HG03439 (cell line): Measurements from ENCODE around the gene ZNF490.
"Not testable (repeated sequence)": the region's sequence is repeated elsewhere in the genome, so short reads cannot be mapped to it uniquely, and the experiment has no call there.

ENCODE experiments used
- ATAC-seq: cut with Tn5 transposase; IDR thresholded peaks from one replicate; pipeline ENCODE4 v1.9.1; 2021; ENCODE audit warnings: mild to moderate bottlenecking, moderate library complexity; ENCODE audit not compliant: unreplicated experiment

Gene ZNF490

DNA sequence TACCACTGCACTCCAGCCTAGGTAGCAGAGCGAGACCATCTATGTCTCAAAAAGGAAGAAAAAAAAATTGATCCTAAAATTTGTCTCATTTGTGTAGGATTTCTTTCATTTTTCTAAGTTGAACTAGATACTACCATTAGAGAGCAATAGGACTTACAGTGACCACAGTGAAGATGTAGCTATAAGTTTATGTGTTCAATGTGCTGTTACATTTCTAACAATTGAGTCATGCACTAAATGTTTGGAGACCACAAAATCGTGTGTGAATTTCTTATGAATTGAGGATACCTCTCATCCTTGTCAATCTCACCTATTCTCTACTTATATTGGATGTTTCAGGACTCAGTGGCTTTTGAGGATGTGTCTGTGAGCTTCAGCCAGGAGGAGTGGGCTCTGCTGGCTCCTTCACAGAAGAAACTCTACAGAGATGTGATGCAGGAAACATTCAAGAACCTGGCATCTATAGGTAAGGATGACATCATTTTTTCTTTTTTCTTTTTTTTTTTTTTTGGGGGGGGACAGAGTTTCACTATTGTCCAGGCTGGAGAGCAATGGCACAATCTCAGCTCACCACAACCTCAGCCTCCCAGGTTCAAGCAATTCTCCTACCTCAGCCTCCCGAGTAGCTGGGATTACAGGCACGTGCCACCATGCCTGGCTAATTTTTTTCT, 12.9 kb upstream of the ZNF490 start:
- no peak for ATAC-seq

DNA sequence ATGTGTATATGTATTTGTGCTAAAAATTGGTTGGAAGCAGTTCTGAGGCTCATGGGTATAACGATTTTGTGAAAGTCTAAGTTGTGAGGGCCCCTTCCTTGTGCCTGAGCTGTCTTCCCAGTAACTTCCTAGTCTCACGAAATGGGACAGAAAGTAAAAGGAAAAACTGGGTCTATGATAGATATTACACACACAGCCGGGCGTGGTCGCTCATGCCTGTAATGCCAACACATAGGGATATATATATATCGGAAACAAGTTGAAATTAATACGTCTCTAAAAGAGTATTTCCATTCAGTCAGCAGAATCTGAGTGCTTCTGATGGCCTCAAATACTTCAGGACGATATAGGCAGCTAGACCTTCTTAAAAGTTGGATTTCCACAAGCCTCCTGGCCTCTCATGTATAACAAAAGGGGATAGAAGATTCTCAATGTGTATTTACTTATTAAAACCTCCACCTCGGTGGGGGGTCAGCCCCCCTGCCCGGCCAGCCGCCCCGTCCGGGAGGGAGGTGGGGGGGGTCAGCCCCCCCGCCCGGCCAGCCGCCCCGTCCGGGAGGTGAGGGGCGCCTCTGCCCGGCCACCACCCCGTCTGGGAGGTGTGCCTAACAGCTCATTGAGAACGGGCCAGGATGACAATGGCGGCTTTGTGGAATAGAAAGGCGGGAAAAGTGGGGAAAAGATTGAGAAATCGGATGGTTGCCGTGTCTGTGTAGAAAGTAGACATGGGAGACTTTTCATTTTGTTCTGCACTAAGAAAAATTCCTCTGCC, 10.8 kb upstream of the ZNF490 start:
- not testable (repeated sequence) for ATAC-seq

DNA sequence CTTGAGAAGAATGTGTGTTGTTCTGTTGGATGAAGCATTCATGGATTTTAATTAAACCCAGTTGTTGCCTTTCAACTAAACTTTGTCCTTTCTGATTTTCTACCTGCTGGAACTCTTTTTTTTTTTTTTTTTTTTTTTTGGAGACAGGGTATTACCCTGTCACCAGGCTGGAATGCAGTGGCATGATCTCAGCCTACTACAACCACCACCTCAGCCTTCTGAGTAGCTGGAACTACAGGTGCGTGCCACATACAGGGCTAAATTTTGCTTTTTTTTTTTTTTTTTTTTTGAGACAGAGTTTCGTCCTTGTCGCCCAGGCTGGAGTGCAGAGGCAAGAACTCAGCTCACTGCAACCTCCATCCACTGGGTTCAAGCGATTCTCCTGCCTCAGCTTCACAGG, 7.0 kb upstream of the ZNF490 start:
- ATAC-seq: no peak

DNA sequence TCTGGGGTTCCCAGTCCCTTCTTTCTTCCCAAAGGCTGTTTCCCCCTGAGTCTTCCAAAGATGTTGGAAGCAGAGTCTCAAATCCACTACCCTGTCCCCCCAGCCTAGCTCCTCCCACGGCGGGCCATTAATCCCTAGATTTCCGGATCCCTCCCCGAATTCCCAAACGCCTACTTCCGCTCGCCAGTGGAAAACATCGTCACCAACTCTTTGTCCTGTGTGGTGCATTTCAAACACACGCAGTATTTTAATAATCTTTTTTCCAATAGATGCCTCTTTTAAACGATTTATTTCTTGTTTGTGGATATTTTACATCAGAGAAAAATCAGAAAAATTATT, 717 bp upstream of the ZNF490 start:
- no peak for ATAC-seq

DNA sequence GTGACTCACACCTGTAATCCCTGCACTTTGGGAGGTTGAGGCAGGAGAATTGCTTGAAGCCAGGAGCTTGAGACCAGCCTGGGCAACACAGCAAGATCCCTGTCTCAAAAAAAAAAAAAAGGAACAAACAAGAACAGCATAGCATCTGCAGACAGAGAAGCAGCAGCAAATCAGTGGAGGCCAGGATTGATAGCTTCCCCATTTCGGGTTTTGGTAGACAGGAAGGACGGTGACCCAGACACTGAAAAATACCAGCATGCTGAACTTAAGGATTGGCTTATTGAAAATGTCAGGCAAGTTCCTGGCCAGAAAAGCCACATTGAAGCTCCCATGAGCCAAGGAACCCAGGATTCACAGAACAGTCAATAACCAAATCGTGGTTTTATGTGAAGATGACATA, 3.0 kb downstream of the ZNF490 start:
- no peak for ATAC-seq

DNA sequence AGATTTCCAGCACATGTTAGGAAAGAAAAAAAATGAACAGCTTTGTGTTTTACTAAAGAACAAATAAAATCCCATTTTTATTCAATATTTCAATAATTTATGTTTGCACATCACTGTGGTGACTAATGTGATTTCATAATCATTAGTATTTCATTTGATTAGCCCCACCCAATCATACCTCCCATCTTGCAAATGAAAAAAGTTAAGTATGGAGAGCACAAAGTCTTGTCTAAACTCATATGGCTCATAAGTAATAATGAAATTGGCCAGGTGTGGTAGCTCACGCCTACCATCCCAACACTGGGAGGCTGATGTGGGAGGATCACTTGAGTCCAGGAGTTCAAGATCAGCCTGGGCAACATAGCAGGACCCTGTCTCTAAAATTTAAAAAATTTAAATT, 3.8 kb downstream of the ZNF490 start:
- no peak for ATAC-seq

DNA sequence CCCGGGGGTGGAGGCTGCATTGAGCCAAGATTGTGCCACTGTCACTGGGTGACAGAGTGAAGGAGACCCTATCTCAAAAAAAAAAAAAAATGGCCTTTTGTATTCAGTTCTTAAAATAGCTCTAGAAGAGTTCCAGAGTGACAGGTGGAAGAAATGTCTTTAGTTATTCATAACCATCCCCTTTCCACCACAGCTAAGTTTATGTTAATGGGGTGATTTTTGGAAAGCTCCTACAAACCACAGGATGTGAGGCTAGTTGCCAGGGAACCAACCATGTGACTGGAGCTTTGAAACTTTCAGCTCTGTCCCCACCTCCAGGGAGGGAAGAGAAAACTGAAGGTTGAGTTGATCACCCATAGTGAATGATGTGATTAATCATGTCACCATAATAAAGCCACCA, 6.9 kb downstream of the ZNF490 start:
- no peak for ATAC-seq

DNA sequence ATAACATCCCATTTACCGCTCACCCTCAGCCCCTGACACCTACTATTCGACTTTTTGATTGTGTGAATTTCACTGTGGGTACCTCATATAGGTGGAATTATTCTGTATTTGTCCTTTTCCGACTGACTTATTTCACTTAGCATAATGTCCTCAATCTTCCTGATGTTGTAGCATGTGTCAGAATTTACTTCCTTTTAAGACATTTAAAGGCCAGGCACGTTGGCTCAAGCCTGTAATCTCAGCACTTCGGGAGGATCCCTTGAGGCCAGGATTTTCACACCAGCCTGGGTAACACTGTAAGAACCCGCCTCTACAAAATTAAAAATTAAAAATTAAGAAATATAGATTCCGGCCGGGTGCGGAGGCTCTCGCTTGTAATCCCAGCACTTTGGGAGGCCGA, 13.0 kb downstream of the ZNF490 start:
- no peak for ATAC-seq

DNA sequence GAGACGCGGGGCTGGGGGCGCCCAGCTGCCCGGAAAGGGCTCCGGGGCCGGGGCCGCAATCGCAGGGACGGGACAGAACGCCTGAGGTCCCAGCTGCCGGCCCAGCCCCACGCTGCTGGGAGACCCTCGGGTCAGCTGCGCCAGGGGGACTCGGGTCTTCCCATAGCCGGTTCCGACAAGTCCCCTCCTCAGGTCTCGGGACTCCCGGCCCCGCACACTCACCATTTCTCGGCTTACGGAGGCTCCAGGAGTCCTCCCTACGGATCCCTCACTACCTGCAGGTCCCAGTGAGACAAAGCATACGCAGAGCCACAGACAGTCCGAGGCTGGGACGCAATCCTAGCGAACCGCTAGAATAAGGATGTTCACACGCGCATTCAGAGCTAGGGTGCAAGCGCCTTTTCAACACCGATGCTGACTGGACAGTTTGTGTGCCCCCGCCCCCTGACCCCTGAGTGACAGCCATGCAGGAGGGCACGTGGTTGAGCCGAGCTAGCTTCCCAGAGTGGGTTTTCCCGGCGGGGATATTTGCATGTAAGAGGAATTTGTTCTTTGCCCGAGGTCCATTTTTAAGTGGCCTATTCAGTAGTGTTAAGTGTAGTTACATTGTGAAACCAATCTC, 13.6 kb downstream of the ZNF490 start:
- ATAC-seq: no peak

DNA sequence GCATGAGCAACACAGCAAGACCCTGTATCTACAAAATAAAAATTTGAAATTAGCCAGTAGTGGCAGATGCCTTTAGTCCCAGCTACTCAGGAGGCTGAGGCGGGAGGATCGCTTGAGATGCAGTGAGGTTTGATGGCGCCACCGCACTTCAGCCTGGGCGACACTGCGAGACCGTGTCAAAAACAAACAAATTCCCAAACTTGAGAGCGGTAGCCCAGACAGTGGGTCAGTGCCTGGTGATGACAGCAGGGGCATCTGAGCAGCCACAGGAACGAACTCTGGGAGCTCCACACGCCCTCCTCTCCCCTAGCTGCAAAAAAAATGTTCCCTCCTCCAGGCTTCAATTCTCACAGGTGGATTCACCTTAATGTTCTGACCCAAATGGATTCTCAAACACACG, 14.1 kb downstream of the ZNF490 start:
- ATAC-seq: no peak

DNA sequence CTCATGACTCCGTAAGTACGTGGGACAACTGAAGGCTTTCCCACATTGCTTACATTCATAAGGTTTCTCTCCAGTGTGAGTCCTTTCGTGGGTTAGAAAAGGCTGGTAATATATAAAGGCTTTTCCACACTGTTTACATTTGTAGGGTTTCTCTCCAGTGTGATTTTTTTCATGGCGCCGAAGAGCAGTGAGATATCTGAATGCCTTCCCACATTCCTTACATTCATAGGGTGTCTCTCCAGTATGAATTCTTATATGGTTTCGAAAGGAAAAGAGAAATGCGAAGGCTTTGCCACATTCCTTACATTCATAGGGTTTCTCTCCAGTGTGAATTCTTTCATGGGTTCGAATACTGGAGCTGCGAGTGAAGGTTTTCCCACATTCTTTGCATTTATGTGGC, 29.5 kb downstream of the ZNF490 start:
- no peak for ATAC-seq

DNA sequence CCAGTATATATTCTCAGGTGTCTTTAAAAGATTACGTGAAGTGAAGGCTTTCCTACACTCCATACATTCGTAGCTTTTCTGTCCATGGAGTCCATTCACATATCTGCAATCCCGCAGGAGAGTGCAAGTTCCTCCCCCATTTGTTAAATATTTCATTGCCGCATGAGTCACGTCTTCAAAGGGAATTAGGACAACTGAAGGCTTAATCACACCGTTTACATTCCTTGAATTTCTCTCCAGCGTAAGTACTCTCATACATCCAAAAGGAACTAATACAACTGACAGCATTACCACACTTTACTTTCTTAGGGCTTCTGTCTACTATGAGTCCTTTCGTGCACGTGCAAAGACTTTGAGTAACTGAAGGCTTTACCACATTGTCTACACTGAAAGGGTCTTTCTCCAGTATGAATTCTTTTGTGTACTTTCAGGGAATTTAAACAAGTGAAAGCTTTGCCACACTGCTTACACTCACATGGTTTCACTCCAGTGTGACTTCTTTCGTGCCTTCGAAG, 30.4 kb downstream of the ZNF490 start:
- ATAC-seq: no peak

DNA sequence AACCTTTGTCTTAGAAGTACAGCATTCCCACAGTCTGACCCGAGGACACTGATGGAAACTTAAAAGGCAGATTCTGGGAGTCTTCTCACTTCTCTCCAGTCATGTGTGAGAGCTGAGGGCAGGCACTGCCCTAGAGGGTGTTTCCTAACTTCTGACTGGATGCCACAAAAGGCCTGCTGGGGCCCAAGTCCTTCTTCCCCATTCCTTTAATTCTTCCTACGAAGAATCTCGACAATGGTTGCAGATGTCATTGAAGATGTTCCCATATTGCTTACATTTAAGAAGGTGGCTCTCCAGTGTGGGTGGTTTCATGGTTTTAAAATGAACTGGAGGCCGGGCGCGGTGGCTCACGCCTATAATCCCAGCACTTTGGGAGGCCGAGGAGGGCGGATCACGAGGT, 32.0 kb downstream of the ZNF490 start:
- no peak for ATAC-seq

DNA sequence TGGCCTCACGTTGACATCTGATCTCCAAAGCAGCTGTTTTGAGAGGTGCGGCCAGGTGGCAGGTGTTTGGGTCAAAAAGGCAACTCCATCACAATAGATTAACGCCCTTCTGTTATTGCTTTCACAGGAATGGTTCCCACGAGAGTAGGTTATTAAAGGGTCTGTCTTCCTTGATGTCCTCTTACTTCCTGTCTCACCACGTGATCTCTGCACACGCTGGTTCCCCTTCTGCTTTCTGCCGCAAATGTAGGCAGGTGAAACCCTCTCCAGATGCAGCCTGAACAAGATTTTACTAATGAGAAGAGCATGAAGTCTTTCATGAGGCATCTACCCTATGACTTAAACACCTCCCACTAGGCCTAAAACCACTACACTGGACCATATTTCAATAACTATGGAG, 36.6 kb downstream of the ZNF490 start:
- no peak for ATAC-seq

DNA sequence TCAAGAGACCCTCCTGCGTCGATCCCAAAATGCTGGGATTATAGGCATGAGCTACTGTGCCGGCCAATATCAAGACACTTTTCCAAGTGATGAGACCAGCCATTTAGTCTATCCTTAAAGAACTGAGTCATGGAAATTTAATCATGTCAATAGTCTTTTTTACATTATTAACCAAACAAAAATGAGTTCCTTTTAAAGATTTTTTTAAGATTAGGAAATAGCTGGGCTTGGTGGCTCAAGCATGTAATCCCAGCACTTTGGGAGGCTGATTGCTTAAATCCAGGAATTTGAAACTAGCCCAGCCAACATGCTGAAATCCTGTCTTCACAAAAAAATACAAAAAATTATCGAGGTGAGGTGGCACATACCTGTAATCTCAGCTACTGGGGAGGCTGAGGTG, 42.7 kb downstream of the ZNF490 start:
- ATAC-seq: no peak

DNA sequence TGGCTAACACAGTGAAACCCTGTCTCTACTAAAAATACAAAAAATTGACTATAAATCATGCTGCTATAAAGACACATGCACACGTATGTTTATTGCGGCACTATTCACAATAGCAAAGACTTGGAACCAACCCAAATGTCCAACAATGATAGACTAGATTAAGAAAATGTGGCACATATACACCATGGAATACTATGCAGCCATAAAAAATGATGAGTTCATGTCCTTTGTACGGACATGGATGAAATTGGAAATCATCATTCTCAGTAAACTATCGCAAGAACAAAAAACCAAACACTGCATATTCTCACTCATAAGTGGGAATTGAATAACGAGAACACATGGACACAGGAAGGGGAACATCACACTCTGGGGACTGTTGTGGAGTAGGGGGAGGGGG, 44.2 kb downstream of the ZNF490 start:
- not testable (repeated sequence) for ATAC-seq

DNA sequence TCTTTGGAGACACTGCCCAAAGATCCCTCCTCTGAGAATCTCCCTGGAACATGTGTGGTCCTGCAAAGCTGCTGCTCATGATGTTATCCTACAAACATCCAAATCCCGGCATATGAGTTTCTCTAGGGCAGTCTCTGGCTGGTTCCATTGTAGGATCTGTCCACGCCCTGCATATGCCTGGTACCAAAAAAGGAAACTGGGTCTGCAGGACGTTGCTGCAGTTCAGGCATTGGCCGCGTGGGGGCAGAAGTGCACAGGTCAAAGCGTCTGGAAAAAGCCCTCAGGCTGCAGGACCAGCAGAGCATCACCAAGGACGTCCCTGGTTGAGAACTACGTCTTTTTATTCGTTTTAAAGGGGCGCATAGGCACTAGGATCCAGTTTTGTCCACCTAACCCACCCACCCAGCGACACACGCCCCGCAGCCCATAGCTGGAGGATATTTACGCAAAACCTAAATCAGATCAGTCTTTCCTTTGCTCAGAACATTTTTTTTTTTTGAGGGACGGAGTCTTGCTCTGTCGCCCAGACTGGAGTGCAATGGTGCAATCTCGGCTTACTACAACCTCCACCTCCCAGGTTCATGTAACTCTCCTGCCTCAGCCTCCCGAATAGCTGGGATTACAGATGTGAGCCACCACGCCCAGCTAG, 46.5 kb downstream of the ZNF490 start:
- no peak for ATAC-seq

DNA sequence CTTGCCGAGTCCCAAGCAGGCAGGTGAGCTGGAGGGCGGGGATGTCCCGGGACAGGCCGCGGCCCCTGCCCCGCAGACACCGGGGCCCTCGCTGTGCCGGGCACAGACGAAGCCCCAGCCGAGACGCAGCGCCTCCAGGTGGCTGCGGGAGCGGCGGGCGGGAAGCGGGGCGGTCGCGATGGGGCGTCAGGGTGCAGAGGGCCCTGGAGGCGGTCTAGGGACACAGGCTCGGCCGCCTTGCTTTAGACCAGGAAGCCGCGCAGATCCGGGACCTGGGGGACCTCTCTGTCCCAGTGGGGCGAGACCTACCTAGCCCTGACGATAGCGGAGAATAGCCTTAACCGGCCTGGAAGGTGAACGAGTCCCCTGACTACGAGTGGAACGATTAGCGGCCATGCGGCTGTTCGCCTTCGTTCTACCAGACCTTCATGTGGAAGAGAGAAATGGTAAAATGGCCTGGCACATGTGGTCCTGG, 55.1 kb downstream of the ZNF490 start:
- no peak for ATAC-seq

DNA sequence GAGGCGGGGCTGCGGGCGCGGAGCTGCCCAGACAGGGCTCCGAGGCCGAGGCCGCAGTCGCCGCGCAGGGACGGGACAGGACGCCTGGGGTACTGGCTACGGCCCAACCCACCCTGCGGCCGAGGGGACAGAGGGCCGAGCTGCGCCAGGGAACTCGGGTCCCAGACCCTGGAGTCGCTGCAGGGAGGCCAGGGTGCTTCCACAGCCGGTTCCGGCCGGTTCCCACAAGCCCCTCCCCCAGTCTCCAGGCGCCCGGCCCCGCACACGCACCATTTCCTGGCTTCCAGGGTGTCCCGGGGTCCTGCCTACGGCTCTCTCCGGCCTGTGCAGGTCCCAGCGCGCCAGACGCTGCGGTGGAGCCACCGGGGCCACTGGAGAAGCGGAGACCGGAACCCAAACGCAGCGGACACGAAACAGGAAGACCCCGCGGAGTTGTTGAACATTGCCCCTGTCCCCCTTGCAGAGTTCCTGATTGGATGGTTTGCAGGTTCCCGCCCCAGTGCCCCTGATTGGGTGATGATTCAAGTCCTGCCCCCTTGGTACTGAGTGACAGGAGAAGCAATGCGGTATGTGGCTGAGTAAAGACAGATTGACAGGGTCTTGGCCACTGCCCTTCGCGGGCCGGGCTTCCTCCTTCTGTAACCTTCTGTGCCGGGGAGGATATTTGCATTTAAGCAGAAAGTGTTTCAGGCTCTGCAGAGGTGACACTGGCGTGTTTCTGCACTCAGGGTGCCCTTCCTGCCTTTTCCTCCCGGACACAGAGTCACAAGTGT, 59.4 kb downstream of the ZNF490 start, which contains the start of gene ZNF564:
Gene ZNF564, minus strand, starts transcription at position 423 of the 773 bp plus-strand sequence. Its CDS starts 150 bp downstream, at position 273.
- peak; percentile 94 for ATAC-seq

DNA sequence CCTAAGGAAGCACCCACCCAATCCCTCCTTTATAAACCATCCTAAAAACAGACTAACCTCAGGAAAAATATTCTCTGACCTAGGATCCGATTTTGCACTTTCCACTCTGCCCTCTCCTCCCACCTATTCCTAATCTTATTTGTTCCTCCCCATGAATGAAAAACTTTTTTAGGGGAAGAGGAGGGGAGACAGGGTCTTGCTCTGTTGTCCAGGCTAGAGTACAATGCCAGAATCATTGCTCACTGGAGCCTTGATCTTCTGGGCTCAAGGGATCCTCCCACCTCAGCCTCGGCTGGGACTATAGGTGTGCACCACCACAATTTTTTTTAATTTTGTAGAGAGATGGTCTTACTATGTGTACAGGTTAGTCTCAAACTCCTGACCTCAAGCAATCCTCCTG, 63.7 kb downstream of the ZNF490 start:
- no peak for ATAC-seq

DNA sequence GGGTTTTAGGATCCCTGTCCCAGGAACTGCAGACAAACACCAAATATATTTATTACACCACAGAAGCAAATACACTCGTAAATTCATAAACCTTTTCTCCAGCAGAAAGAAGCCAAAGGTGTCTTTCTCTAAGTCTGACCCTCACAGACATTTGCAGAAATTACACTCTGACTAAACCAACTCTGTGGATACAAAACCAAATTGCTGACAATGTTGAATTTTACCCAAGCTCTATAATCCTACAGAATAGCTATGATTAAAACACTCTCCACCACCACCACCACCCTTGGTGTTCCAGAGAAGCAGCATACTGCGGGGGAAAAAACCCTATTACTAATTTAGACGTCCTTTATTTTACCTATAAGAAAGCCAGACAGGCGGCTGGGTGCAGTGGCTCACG, 64.5 kb downstream of the ZNF490 start:
- no peak for ATAC-seq
